GM12874 (cell line): ENCODE results near the gene ZNF582.

Source experiments
- TF ChIP-seq, protein P1 (sequence below): IDR thresholded peaks from 2 replicates; pipeline ENCODE4 v1.5.1; 2011; ENCODE audit warnings: low read depth, mild to moderate bottlenecking, control low read depth, low read length, moderate library complexity; ENCODE audit not compliant: insufficient read depth

Gene ZNF582

GRCh38 chr19:56367829-56368711, 25.3 kb downstream of the ZNF582 start:
- TF ChIP-seq, protein P1, sequence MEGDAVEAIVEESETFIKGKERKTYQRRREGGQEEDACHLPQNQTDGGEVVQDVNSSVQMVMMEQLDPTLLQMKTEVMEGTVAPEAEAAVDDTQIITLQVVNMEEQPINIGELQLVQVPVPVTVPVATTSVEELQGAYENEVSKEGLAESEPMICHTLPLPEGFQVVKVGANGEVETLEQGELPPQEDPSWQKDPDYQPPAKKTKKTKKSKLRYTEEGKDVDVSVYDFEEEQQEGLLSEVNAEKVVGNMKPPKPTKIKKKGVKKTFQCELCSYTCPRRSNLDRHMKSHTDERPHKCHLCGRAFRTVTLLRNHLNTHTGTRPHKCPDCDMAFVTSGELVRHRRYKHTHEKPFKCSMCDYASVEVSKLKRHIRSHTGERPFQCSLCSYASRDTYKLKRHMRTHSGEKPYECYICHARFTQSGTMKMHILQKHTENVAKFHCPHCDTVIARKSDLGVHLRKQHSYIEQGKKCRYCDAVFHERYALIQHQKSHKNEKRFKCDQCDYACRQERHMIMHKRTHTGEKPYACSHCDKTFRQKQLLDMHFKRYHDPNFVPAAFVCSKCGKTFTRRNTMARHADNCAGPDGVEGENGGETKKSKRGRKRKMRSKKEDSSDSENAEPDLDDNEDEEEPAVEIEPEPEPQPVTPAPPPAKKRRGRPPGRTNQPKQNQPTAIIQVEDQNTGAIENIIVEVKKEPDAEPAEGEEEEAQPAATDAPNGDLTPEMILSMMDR: no peak

GRCh38 chr19:56360841-56361240, 32.5 kb downstream of the ZNF582 start:
- TF ChIP-seq, protein P1: no peak

- TF ChIP-seq, protein P1: no peak
These were observed 36.4 kb downstream of the ZNF582 start for GRCh38 chr19:56356944-56357343.

GRCh38 chr19:56355517-56355916, 37.8 kb downstream of the ZNF582 start:
- TF ChIP-seq, protein P1: no peak

DNA sequence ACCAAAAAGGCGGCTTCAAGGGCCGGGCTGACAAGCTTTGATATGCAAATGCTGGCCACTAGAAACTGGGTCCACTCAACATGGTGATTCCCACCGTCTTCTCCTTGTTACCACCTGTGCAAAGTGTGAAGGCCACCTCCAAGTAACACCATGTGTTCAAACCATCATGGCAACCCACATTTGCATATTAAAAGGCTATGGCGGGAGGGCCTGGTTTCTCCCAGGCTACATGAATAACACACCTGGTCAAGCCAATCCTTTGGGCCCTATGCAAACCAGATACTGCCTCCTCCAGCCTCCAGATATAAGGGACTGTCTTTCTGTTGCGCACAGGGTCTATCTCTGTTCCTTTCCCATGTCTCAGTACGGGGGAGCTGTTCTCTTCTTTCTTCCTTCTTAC, 42.1 kb downstream of the ZNF582 start:
- TF ChIP-seq, protein P1: no peak

- TF ChIP-seq, protein P1: peak; percentile 78
These were observed 42.8 kb downstream of the ZNF582 start for GRCh38 chr19:56350416-56351045.

GRCh38 chr19:56348289-56348877, 45.0 kb downstream of the ZNF582 start:
- TF ChIP-seq, protein P1: peak; percentile 33; the same call in 1 of the 2 replicates
